Panc1 (cell line): ENCODE data around the gene MVD. TPM values are rescaled to one million over a fixed set of nuclear protein-coding genes. Genes with fewer than 3 reads are reported as not detected.

Experiments used
- ATAC-seq: fragments of 200-7000 bp; cut with Tn5 transposase; 2 replicates; pipeline ENCODE4 v1.9.1; 2020; ENCODE audit warnings: mild to moderate bottlenecking, moderate library complexity
- BruUV-seq: library from RNA; stranded (reverse); fragments of 400-500 nt; replicated peaks from 2 replicates; lab custom pipeline; 2021; lab: Mats Ljungman, UMichigan
- CTCF ChIA-PET: fragments of 300-600 bp; sonication (Branson Sonifier 250); formaldehyde crosslinking; loops from one replicate; lab custom pipeline; 2022; ENCODE audit warnings: antibody characterized with exemption; lab: Charles Lee
- POLR2A ChIA-PET: fragments of 300-600 bp; sonication (Branson Sonifier 250); formaldehyde crosslinking; loops from one replicate; lab custom pipeline; 2022; ENCODE audit warnings: antibody characterized with exemption; lab: Charles Lee
- DNase-seq: peaks from one replicate; pipeline ENCODE4 v3.0.0-alpha.2; 2010; ENCODE audit warnings: low read depth, low spot score
- H3K27ac ChIP-seq: 2 replicates; pipeline ENCODE4 v1.5.1; 2011; ENCODE audit warnings: mild to moderate bottlenecking, low read length, inconsistent platforms
- H3K27me3 ChIP-seq: fragments of 200-500 bp; sonication (Bioruptor generic); 2 replicates; pipeline ENCODE4 v1.6.0; 2014; ENCODE audit warnings: low read length, inconsistent platforms; ENCODE audit not compliant: control insufficient read depth, insufficient read depth
- H3K36me3 ChIP-seq: fragments of 200-500 bp; sonication (Bioruptor generic); 2 replicates; pipeline ENCODE4 v1.5.1; 2014; ENCODE audit warnings: inconsistent platforms, mild to moderate bottlenecking, low read length, moderate library complexity; ENCODE audit not compliant: control insufficient read depth, insufficient read depth
- H3K4me1 ChIP-seq: 2 replicates; pipeline ENCODE4 v1.5.1; 2011; ENCODE audit warnings: inconsistent platforms, mild to moderate bottlenecking, low read length, moderate library complexity; ENCODE audit not compliant: control insufficient read depth, insufficient read depth
- H3K4me3 ChIP-seq, 2 experiments: 2 replicates each; pipeline ENCODE4 v1.5.1; 2011 to 2012; ENCODE audit warnings: low read depth in 2 of 2, low read length in 2 of 2, mild to moderate bottlenecking in 2 of 2, inconsistent platforms in 1 of 2, moderate library complexity in 1 of 2
- H3K9me3 ChIP-seq: fragments of 200-500 bp; sonication (Bioruptor generic); 2 replicates; pipeline ENCODE4 v1.5.1; 2014; ENCODE audit warnings: low read depth, mild to moderate bottlenecking, inconsistent platforms, low read length, moderate library complexity; ENCODE audit not compliant: control insufficient read depth, insufficient read depth
- POLR2AphosphoS5 ChIP-seq: IDR thresholded peaks from 2 replicates; pipeline ENCODE4 v1.6.1; 2012; ENCODE audit warnings: mild to moderate bottlenecking, low read depth, low read length, moderate library complexity
- SIN3A ChIP-seq: IDR thresholded peaks from 2 replicates; pipeline ENCODE4 v1.6.1; 2012; ENCODE audit warnings: low read depth, mild to moderate bottlenecking, low read length, moderate library complexity, borderline replicate concordance; ENCODE audit not compliant: insufficient read depth
- TCF7L2 ChIP-seq: IDR thresholded peaks from 2 replicates; pipeline ENCODE4 v1.6.1; 2011; ENCODE audit warnings: mild to moderate bottlenecking, low read depth, low read length, inconsistent platforms
- in situ Hi-C: cut with HindIII; loops from 2 replicates; pipeline ENCODE4 v1.10.0; 2016; ENCODE audit warnings: low sequenced_read_pairs, low pct_unique_long_range_greater_than_20kb
- intact Hi-C: fragments of 100-400 bp; cut with micrococcal nuclease; formaldehyde crosslinking; loops from one replicate; pipeline ENCODE4 v1.10.0; 2022; ENCODE audit not compliant: unreplicated experiment
- total RNA-seq: library from RNA; stranded (reverse); gene quantifications from one replicate; pipeline ENCODE4 v1.2.1, GENCODE V29; 2021; ENCODE audit not compliant: unreplicated experiment
- TF ChIP-seq, protein P1 (sequence below): fragments of 450-650 bp; IDR thresholded peaks from 2 replicates; pipeline ENCODE4 v1.5.1; 2017; ENCODE audit warnings: mild to moderate bottlenecking
- TF ChIP-seq, protein P2 (sequence below), 2 experiments: IDR thresholded peaks; 2 replicates each; pipeline ENCODE4 v1.6.1; 2011 to 2012; ENCODE audit warnings: low read depth in 2 of 2, control low read depth in 1 of 2, low read length in 1 of 2, mild to moderate bottlenecking in 1 of 2, moderate library complexity in 1 of 2; ENCODE audit not compliant: insufficient read depth in 1 of 2

MVD gene
- total RNA-seq, 1 experiment from 2014 or later = 96.8 TPM

DNA sequence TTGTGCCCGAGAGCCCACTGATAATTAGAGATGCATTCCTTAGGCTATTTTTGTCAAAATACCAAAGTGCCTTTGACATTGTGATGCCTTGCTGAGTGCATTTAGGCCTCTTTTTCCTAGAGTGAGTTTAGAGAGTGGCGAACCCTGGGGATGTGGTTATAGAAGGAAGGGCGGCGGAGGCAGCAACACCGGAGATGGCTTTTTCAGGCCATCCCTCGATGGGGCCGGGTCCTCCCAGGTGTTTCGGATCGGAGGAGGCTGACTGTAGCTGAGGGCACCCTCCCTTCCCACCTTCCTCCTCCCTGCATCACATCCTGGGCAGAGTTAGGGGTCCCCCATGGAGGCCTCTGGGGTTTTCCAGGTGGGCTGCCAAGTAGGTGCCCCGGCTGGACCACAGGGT is 30.0 kb upstream of the MVD start:
- Histone ChIP-seq H3K4me3 (no peak overlapping the region), H3K4me1 (no peaks in the 10 kb centered on the region), H3K9me3 (no peaks in the 10 kb centered on the region), H3K36me3 (no peaks in the 10 kb centered on the region), H3K27me3 (no peaks in the 10 kb centered on the region), H3K27ac (no peak overlapping the region)
- TF ChIP-seq, protein P1, sequence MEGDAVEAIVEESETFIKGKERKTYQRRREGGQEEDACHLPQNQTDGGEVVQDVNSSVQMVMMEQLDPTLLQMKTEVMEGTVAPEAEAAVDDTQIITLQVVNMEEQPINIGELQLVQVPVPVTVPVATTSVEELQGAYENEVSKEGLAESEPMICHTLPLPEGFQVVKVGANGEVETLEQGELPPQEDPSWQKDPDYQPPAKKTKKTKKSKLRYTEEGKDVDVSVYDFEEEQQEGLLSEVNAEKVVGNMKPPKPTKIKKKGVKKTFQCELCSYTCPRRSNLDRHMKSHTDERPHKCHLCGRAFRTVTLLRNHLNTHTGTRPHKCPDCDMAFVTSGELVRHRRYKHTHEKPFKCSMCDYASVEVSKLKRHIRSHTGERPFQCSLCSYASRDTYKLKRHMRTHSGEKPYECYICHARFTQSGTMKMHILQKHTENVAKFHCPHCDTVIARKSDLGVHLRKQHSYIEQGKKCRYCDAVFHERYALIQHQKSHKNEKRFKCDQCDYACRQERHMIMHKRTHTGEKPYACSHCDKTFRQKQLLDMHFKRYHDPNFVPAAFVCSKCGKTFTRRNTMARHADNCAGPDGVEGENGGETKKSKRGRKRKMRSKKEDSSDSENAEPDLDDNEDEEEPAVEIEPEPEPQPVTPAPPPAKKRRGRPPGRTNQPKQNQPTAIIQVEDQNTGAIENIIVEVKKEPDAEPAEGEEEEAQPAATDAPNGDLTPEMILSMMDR = no peak
- TF ChIP-seq TCF7L2 (no peak), POLR2AphosphoS5 (no peak), SIN3A (no peak)
- TF ChIP-seq, protein P2, sequence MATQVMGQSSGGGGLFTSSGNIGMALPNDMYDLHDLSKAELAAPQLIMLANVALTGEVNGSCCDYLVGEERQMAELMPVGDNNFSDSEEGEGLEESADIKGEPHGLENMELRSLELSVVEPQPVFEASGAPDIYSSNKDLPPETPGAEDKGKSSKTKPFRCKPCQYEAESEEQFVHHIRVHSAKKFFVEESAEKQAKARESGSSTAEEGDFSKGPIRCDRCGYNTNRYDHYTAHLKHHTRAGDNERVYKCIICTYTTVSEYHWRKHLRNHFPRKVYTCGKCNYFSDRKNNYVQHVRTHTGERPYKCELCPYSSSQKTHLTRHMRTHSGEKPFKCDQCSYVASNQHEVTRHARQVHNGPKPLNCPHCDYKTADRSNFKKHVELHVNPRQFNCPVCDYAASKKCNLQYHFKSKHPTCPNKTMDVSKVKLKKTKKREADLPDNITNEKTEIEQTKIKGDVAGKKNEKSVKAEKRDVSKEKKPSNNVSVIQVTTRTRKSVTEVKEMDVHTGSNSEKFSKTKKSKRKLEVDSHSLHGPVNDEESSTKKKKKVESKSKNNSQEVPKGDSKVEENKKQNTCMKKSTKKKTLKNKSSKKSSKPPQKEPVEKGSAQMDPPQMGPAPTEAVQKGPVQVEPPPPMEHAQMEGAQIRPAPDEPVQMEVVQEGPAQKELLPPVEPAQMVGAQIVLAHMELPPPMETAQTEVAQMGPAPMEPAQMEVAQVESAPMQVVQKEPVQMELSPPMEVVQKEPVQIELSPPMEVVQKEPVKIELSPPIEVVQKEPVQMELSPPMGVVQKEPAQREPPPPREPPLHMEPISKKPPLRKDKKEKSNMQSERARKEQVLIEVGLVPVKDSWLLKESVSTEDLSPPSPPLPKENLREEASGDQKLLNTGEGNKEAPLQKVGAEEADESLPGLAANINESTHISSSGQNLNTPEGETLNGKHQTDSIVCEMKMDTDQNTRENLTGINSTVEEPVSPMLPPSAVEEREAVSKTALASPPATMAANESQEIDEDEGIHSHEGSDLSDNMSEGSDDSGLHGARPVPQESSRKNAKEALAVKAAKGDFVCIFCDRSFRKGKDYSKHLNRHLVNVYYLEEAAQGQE (IDR thresholded peaks at IDR 0.05; ENCODE audit: insufficient read depth in 1 of 2, low read depth in 2 of 2, low read length in 1 of 2) = no peak
- ATAC-seq = no peak
- POLR2A ChIA-PET = no interaction called here
- CTCF ChIA-PET = no interaction called here
- no TSS peak for BruUV-seq
- intact Hi-C loops (no loop called here), in situ Hi-C loops (no loop called here)
- DNase-seq = no peak

DNA sequence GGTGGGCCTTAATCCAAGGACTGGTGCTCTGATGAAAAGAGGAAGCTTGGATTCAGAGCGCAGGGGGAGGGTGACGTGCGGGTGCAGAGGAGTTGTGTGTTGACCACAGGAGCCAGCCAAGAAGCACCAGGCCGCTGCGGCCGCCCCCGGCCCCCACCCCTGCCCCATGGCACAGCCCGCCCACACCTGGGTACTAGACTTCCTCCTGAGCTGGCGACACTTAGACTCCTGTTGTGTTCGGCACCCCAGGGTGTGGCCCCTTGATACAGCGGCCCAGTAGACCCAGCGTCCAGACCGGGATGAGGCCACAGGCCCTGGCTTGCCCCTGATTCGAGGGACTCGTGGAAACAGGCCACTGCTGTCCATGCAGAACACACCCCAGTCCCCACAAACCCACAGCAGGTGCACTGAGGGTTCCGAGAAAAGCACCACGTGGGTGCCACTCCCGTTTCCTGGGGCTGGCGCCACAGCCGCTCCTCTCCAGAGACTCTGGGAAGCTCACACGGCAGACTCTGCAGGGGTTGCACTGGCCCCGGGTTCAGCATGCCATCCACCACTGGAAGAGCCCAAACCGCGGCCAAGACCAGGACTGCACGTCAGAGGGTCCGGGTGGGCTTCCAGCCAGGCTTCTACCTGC is 29.2 kb upstream of the MVD start:
- Histone ChIP-seq H3K9me3 (no peaks in the 10 kb centered on the region), H3K4me3 (no peak overlapping the region), H3K36me3 (no peaks in the 10 kb centered on the region), H3K27ac (no peak overlapping the region), H3K4me1 (no peaks in the 10 kb centered on the region; the same call in 1 of the 2 replicates), H3K27me3 (no peaks in the 10 kb centered on the region)
- DNase-seq (no peak), ATAC-seq (no peak)
- intact Hi-C loops = no loop called here
- in situ Hi-C loops = no loop called here
- TF ChIP-seq, protein P2 (IDR thresholded peaks at IDR 0.05; ENCODE audit: insufficient read depth in 1 of 2, low read depth in 2 of 2, low read length in 1 of 2) = no peak
- TF ChIP-seq, protein P1 = no peak
- no peak for TF ChIP-seq TCF7L2
- no peak for TF ChIP-seq SIN3A
- TF ChIP-seq POLR2AphosphoS5 = no peak
- BruUV-seq = no TSS peak
- CTCF ChIA-PET = no interaction called here
- POLR2A ChIA-PET = no interaction called here
